ENCODE data around the gene NPAS3.

- TF ChIP-seq CTCF (IDR thresholded peaks at IDR 0.05 in 2 of 3, conservative IDR thresholded peaks at IDR 0.05 in 1 of 3; ENCODE audit: borderline replicate concordance in 1 of 3, insufficient read depth in 1 of 3, low read depth in 2 of 3, low read length in 2 of 3) (no peak), FOSL1 (IDR thresholded peaks at IDR 0.05; ENCODE audit: low read depth) (no peak), TCF7L2 (IDR thresholded peaks at IDR 0.05; ENCODE audit: borderline replicate concordance, extremely low read depth, insufficient read depth, insufficient read length) (no peak), ZFX (IDR thresholded peaks at IDR 0.05) (no peak), POLR2A (IDR thresholded peaks at IDR 0.05; ENCODE audit: borderline replicate concordance, extremely low read depth, insufficient read depth, insufficient read length) (no peak), MAX (IDR thresholded peaks at IDR 0.05) (no peak), YY1 (IDR thresholded peaks at IDR 0.05; ENCODE audit: extremely low read depth, insufficient replicate concordance, low read depth, low read length) (no peak), REST (IDR thresholded peaks at IDR 0.05; ENCODE audit: low read depth) (no peak), POLR2AphosphoS5 (IDR thresholded peaks at IDR 0.05; ENCODE audit: low read depth, low read length) (no peak), CBX3 (IDR thresholded peaks at IDR 0.05; ENCODE audit: low read depth) (no peak)
Observed at GRCh38 chr14:33039311-33039710, 100.6 kb downstream of the NPAS3 start.
